ENCODE measurements around the gene HEXB. TPM values are rescaled to one million over a fixed set of nuclear protein-coding genes. Genes with fewer than 3 reads are reported as not detected.

HEXB gene
- total and polyA plus RNA-seq, 2 of the 8 experiments (the other 6 are each of a cell fraction or from before 2014, with no cell fraction given), result 39.7 to 69.2 TPM

- TF ChIP-seq, protein P1, sequence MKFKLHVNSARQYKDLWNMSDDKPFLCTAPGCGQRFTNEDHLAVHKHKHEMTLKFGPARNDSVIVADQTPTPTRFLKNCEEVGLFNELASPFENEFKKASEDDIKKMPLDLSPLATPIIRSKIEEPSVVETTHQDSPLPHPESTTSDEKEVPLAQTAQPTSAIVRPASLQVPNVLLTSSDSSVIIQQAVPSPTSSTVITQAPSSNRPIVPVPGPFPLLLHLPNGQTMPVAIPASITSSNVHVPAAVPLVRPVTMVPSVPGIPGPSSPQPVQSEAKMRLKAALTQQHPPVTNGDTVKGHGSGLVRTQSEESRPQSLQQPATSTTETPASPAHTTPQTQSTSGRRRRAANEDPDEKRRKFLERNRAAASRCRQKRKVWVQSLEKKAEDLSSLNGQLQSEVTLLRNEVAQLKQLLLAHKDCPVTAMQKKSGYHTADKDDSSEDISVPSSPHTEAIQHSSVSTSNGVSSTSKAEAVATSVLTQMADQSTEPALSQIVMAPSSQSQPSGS (IDR thresholded peaks at IDR 0.05; ENCODE audit: low read length), result no peak
- TF ChIP-seq SIX5 (IDR thresholded peaks at IDR 0.05; ENCODE audit: low read depth, low read length), result no peak
- no peak for TF ChIP-seq FOSL1 (IDR thresholded peaks at IDR 0.05; ENCODE audit: insufficient read depth, low read depth, low read length)
- TF ChIP-seq NANOG (IDR thresholded peaks at IDR 0.05; ENCODE audit: insufficient read depth, low read depth, low read length, poor library complexity, severe bottlenecking), result no peak
- peak; percentile 88 for TF ChIP-seq POLR2AphosphoS5 (IDR thresholded peaks at IDR 0.05; ENCODE audit: low read depth, low read length)
- TF ChIP-seq TCF12 (IDR thresholded peaks at IDR 0.05; ENCODE audit: low read depth, low read length), result no peak
- 0 out of 2 replicates have a peak, but pooled peaks have one; percentile 48 for TF ChIP-seq USF2 (IDR thresholded peaks at IDR 0.05; ENCODE audit: low read length)
These were observed at the start of gene HEXB (continued) for GRCh38 chr5:74684900-74685851.
